ENCODE measurements around the gene RAB28. TPM values are rescaled to one million over a fixed set of nuclear protein-coding genes. Genes with fewer than 3 reads are reported as not detected.

RAB28 gene
- total and polyA plus RNA-seq, 9 of the 15 experiments (the other 6 are each of a cell fraction or from before 2014, with no cell fraction given), result 6.7 to 40.4 (median 23.0) TPM

GRCh38 chr4:13445841-13446790 is 38.0 kb downstream of the RAB28 start:
- CTCF ChIA-PET (ENCODE audit: low intra/inter-chr PET ratio), result no interaction called here
- in situ Hi-C loops (cut with MboI), result no loop called here
- H3K27me3 ChIP-seq (ENCODE audit: control insufficient read depth in 2 of 2, insufficient read depth in 2 of 2, low read length in 2 of 2), result no peaks in the 10 kb centered on the region
- H3K4me1 ChIP-seq (replicated peaks in 1 of 2; ENCODE audit: control insufficient read depth in 2 of 2, insufficient read depth in 2 of 2, low read length in 2 of 2), result no peaks in the 10 kb centered on the region
- no peak for ATAC-seq
- H3K27ac ChIP-seq (ENCODE audit: extremely low read depth, low read depth, low read length), result no peak overlapping the region
- no peak overlapping the region for H3K9ac ChIP-seq (ENCODE audit: insufficient read depth in 1 of 2, low read depth in 2 of 2, low read length in 2 of 2)
- no peak for FAIRE-seq
- H4K20me1 ChIP-seq (replicated peaks; ENCODE audit: control insufficient read depth, insufficient read depth, low read length), result no peaks in the 10 kb centered on the region
- H3K9me3 ChIP-seq (replicated peaks; ENCODE audit: control insufficient read depth, insufficient read depth, low read depth, low read length), result no peaks in the 10 kb centered on the region
- H3K4me3 ChIP-seq, result no peak overlapping the region
- no peaks in the 10 kb centered on the region for H3K9me1 ChIP-seq (ENCODE audit: control insufficient read depth, insufficient read depth, low read length)
- no peak for TF ChIP-seq SMARCC2 (IDR thresholded peaks at IDR 0.05; ENCODE audit: low read depth)
- TF ChIP-seq, protein P1, sequence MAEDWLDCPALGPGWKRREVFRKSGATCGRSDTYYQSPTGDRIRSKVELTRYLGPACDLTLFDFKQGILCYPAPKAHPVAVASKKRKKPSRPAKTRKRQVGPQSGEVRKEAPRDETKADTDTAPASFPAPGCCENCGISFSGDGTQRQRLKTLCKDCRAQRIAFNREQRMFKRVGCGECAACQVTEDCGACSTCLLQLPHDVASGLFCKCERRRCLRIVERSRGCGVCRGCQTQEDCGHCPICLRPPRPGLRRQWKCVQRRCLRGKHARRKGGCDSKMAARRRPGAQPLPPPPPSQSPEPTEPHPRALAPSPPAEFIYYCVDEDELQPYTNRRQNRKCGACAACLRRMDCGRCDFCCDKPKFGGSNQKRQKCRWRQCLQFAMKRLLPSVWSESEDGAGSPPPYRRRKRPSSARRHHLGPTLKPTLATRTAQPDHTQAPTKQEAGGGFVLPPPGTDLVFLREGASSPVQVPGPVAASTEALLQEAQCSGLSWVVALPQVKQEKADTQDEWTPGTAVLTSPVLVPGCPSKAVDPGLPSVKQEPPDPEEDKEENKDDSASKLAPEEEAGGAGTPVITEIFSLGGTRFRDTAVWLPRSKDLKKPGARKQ (CRISPR knock-in tag; IDR thresholded peaks at IDR 0.05), result no peak
- TF ChIP-seq ELF4 (CRISPR knock-in tag; IDR thresholded peaks at IDR 0.05), result no peak
- TF ChIP-seq, protein P2, sequence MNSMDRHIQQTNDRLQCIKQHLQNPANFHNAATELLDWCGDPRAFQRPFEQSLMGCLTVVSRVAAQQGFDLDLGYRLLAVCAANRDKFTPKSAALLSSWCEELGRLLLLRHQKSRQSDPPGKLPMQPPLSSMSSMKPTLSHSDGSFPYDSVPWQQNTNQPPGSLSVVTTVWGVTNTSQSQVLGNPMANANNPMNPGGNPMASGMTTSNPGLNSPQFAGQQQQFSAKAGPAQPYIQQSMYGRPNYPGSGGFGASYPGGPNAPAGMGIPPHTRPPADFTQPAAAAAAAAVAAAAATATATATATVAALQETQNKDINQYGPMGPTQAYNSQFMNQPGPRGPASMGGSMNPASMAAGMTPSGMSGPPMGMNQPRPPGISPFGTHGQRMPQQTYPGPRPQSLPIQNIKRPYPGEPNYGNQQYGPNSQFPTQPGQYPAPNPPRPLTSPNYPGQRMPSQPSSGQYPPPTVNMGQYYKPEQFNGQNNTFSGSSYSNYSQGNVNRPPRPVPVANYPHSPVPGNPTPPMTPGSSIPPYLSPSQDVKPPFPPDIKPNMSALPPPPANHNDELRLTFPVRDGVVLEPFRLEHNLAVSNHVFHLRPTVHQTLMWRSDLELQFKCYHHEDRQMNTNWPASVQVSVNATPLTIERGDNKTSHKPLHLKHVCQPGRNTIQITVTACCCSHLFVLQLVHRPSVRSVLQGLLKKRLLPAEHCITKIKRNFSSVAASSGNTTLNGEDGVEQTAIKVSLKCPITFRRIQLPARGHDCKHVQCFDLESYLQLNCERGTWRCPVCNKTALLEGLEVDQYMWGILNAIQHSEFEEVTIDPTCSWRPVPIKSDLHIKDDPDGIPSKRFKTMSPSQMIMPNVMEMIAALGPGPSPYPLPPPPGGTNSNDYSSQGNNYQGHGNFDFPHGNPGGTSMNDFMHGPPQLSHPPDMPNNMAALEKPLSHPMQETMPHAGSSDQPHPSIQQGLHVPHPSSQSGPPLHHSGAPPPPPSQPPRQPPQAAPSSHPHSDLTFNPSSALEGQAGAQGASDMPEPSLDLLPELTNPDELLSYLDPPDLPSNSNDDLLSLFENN (IDR thresholded peaks at IDR 0.05; ENCODE audit: low read depth in 2 of 2, low read length in 2 of 2), result no peak
- TF ChIP-seq, protein P3, sequence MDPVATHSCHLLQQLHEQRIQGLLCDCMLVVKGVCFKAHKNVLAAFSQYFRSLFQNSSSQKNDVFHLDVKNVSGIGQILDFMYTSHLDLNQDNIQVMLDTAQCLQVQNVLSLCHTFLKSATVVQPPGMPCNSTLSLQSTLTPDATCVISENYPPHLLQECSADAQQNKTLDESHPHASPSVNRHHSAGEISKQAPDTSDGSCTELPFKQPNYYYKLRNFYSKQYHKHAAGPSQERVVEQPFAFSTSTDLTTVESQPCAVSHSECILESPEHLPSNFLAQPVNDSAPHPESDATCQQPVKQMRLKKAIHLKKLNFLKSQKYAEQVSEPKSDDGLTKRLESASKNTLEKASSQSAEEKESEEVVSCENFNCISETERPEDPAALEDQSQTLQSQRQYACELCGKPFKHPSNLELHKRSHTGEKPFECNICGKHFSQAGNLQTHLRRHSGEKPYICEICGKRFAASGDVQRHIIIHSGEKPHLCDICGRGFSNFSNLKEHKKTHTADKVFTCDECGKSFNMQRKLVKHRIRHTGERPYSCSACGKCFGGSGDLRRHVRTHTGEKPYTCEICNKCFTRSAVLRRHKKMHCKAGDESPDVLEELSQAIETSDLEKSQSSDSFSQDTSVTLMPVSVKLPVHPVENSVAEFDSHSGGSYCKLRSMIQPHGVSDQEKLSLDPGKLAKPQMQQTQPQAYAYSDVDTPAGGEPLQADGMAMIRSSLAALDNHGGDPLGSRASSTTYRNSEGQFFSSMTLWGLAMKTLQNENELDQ (CRISPR knock-in tag; IDR thresholded peaks at IDR 0.05; ENCODE audit: borderline replicate concordance), result no peak
- no peak for TF ChIP-seq ZNF280B (CRISPR knock-in tag; IDR thresholded peaks at IDR 0.05)
- TF ChIP-seq CCNT2 (IDR thresholded peaks at IDR 0.05; ENCODE audit: borderline replicate concordance, extremely low read depth, insufficient read length, low read depth, low read length), result no peak
- TF ChIP-seq PHB (CRISPR knock-in tag; IDR thresholded peaks at IDR 0.05), result no peak
- TF ChIP-seq ZFP36 (IDR thresholded peaks at IDR 0.05; ENCODE audit: low read depth, low read length, partially characterized antibody), result no peak
- H2AFZ ChIP-seq (ENCODE audit: low read depth, low read length), result no peak overlapping the region
- POLR2A ChIA-PET, result no interaction called here
- intact Hi-C loops (cut with micrococcal nuclease), result no loop called here
- peaks cover 9% of the 10 kb centered on the region; the same call in 1 of the 3 replicates for H3K36me3 ChIP-seq (ENCODE audit: control insufficient read depth, insufficient read depth, low read length)
- H3K4me2 ChIP-seq (ENCODE audit: insufficient read depth, low read length), result no peak overlapping the region
- WGBS (ENCODE audit: insufficient coverage, low coverage, missing lambda C conversion rate), result 98% methylated on average over 20 of the region's 22 CpGs
- peak in 1 of 4 experiments; percentile 8 for DNase-seq (ENCODE audit: extremely low read depth in 1 of 4, low spot score in 3 of 4)
- no peaks in the 10 kb centered on the region for H3K79me2 ChIP-seq (ENCODE audit: control insufficient read depth, insufficient read depth, low read length)
- no TSS peak for BruUV-seq (replicated peaks)
